Measurements from ENCODE around the gene RIPPLY3.
"Not testable (repeated sequence)": the region's sequence is repeated elsewhere in the genome, so short reads cannot be mapped to it uniquely, and the experiment has no call there.

RIPPLY3 gene

DNA sequence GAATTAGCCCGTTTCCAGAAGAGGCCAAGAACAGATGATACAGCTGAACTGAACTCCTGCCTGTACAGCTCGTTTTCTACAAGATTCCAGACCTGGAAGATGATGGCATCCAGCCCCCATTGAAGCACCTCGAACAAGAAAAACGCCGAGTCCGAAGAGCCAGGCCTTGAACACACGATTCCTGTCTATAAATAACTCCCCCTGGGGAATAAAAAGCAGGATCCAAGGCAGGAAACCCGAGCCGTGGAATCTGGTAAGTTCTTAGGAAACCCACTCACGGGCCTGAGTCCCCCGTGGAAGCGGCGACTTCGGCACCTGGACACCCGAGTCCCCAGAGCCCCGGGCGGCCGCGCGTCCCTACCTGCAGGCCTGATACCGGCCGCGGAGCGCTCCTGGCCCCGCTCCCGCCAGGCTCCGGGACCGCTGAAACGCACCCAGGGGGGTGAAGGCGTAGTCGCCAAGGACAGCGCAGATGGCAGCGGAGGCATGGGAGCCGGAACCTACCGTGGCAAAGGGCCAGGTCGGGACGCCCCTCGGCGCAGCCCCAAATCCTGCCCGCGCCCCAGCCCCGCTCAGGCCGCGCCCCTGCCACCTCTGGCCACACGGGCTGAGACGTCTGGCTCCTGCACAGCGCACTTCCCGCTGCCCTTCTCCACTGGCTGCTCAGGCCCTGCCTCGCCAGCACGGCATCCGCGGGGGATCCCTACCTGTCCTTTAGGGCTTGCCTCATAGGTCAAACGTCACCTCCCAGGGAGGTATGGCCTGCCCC lies 26.0 kb upstream of the RIPPLY3 start:
- DNase-seq (ENCODE audit: low spot score): no peak

- DNase-seq (ENCODE audit: low spot score): no peak
Measured at GRCh38 chr21:36981049-36981391, 25.5 kb upstream of the RIPPLY3 start.

DNA sequence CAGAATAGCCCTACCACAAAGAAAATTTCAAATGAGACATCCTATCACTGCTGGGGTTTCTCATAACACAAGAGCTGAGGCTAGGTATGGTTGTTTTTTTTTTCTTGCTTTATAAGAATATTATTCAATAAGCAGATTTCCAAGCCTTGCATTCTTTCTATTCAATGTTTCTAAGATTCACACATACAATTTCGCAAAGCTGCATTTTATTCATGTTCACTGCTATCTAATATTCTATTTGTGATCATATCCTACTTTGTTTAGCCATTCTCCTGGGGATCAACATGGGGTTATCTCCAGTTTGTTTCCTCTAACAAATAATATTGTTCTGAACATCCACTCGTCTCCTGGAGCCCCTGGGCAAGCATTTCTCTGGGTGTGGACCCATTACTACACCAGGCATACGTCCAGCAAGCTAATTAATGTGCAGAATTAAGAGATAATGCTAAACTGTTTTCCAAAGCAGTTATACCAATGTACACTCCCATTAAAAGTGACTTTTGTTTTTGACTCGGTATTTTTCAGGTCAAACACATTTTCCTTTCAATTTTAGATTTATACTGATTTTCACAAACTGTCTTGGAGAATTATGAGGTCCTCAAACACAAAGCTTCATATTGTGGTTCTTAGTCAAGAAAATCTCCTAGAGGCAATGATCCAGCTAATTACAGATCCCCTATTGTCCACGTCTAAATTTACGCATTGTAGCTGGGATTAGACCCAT lies 24.4 kb upstream of the RIPPLY3 start:
- no peak for DNase-seq (ENCODE audit: low spot score)

DNA sequence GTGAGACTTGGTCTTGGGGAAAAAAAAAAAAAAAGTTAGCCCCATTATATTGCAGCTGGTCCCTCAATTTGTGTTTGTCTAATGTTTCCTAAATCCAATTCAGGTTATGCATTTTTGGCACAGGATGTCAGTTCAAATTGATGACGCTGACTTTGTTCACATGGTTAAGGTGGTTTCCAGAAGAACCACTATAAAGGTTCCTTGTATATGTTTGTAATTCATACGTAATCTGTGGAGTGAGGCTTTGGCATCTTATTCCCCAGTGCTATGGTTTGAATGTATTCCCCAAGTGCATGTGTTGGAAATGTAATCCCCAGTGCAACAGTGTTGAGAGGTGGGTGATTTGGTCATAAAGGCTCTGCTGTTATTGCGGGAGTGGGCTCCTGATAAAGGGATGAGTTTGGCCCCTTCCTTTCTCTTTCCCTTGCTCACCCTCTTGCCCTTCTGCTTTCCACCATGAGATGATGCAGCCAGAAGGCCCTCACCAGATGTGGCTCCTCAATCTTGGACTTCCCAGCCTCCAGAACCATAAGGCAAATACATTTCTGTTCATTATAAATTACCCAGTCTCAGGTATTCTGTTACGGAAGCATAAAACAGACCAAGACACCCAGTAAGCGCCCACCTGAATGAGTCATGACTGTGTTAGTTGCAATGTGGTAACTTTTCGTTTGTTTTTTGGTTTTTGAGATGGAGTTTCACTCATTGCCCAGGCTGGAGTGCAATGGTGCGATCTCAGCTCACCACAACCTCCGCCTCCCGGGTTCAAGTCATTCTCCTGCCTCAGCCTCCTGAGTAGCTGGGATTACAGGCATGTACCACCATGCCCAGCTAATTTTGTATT lies 20.5 kb upstream of the RIPPLY3 start:
- no peak for DNase-seq (ENCODE audit: low spot score)

- no peak for DNase-seq (ENCODE audit: low spot score)
Measured at GRCh38 chr21:36987845-36988244, 18.7 kb upstream of the RIPPLY3 start.

- no peak for DNase-seq (ENCODE audit: low spot score)
Measured at GRCh38 chr21:36988536-36988935, 18.0 kb upstream of the RIPPLY3 start.

GRCh38 chr21:36989199-36989698 lies 17.3 kb upstream of the RIPPLY3 start:
- DNase-seq (ENCODE audit: low spot score): not testable (repeated sequence)

DNA sequence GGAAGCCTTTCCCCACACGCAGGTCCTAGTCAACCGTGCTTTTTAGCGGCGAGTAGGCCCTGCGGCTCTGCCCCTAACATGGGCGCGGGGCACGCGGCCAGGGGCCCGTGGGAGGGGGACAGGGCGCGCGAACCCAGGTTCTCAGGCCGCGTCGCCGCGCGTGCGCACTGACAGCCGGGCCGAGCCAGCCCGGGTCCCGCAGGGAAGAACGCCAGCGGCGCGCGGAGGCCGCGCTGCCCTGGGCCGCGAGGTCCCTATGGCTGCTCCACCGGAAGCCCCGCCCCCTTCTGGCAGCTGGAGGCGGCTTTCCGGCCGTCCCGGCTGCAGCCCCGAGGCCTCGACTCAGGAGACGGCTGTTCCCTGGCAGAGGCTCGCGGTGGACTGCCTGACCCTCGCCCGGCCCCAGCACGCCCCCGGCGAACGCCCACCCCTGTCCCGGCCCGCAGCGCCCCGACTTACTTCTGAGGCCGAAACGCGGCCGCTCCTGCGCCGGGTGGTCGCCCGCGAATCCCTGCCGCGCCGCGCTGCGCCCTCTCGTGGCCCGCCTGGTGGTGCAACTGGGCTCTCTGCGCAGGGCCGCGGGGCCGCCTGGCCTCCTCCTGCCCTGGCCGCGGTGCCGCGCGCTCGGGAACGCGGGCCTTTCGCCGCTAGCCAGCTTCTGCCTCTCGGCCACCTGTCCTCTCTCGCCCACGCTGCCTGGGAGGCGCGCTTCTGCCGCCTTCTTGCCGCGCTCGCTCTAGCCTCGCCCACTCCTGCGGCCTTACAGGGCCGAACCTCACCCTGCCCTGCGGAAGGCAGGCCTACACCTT lies 16.6 kb upstream of the RIPPLY3 start:
- peak; percentile 88 for DNase-seq (ENCODE audit: low spot score)

- DNase-seq (ENCODE audit: low spot score): no peak
Measured at GRCh38 chr21:36990508-36991205, 15.8 kb upstream of the RIPPLY3 start.

GRCh38 chr21:36992671-36993070 lies 13.8 kb upstream of the RIPPLY3 start:
- DNase-seq (ENCODE audit: low spot score): no peak

DNA sequence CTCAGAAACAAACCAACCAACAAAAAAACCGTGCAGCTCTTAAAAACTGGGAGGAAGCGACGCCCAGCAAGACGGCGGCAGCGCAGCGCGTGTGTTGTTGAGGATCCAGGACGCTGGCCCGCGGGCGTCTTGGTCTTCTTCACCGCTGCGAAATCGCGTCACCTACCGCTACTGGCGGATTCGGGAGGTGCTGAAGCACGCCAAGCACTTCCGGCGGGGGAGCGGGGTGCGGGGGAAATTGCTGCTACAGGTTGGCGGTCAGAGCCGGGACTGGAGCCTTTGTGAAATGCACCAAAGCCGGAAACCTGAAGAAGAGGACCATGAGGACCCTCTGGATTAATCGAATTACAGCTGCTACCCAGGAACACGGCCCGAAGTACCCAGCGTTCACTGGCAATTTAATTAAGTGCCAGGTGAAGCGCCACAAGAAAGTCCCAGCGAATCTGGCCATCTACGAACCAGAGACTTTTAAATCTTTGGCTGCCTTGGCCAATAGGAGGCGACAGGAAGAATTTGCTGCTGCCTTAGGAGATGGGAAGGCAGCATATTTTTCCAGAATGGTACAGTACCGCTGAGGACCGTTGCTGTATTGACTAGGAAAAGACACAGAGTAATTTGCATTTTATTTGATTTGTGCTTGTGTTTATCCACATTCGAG lies 11.9 kb upstream of the RIPPLY3 start:
- DNase-seq (ENCODE audit: low spot score): no peak

GRCh38 chr21:36995285-36995684 lies 11.2 kb upstream of the RIPPLY3 start:
- DNase-seq (ENCODE audit: low spot score): not testable (repeated sequence)

DNA sequence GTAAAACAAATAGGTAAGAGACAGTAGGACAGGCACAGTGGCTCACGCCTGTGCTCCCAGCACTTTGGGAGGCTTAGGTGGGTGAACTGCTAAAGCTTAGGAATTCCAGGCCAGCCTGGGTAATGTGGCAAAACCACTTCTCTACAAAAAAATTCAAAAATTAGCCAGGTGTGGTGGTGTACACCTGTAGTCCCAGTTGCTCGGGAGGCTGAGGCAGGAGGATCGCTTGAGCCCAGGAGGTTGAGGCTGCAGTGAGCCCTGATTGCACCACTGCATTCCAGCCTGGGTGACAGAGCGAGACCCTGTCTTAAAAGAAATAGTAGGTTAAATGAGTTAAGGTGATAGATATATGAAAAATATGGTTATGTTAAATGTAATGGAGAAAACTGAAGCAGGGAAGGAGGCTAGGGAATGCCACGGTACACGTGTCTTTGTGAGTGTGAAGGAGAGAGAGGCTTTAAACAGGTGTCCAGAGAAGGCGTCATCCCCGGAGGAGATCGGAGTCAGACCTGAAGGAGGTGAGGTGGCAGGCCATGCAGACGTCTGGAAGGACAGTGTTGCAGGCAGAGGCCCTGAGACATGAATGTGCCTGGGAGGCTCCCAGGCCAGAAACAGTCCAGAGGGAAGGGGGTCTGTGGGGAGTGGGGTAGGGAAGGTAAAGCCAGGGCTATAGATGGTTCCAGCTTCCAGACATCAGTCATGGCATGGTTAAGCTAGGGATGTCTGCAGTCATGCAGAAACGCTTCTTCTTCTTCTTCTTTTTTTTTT lies 7.2 kb upstream of the RIPPLY3 start:
- DNase-seq (ENCODE audit: low spot score): no peak

GRCh38 chr21:37000381-37000780 lies 6.1 kb upstream of the RIPPLY3 start:
- no peak for DNase-seq (ENCODE audit: low spot score)

DNA sequence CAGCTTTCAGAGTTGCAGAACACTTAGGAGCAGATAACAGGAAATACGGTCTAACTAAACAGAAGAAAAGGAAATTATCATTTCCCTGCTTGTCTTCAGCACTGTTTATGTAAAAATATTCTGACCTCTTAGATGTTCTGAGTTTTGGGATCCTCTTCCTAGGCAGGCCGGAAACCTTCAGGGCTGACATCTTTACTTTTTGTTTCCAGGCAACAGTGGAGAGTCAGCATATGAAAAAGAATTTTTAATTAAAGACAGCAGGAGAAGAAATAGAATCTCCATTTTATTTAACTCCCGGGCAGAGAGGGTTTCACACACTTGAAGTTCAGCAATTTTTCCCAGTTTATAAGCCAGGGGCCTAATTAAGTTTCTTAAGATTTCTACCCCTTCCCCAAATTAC lies 5.1 kb upstream of the RIPPLY3 start:
- DNase-seq (ENCODE audit: low spot score): no peak

DNA sequence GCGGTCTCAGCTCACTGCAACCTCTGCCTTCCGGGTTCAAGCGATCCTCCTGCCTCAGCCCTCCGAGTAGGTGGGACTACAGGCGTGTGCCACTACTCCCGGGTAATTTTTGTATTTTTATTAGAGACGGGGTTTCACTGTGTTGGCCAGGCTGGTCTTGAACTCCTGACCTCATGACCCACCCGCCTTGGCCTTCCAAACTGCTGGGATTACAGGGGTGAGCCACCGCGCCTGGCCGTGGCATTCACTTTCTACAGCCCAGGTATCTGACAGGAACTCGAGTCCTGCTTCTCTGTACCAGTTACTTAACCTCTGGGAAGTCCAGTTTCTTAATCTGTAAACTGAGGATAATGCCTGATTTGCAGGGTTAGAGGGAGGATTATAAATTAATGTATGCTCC lies 3.7 kb upstream of the RIPPLY3 start:
- DNase-seq (ENCODE audit: low spot score): not testable (repeated sequence)

DNA sequence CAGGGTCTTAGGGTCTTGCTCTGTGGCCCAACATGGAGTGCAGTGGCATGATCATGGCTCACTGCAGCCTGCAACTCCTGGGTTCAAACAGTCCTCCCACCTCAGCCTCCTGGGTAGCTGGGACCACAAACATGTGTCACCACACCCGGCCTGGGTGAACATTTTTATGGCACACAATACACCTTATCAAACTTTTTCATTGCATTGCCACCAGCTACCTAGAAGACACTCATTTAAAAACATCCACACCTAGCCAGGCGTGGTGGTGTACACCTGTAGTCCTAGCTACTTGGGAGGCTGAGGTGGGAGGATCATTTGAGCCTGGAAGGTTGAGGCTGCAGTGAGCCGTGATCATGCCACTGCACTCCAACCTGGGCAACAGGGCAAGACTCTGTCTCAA lies 2.6 kb upstream of the RIPPLY3 start:
- DNase-seq (ENCODE audit: low spot score): not testable (repeated sequence)

GRCh38 chr21:37005548-37006485 lies 685 bp upstream of the RIPPLY3 start:
- no peak for DNase-seq (ENCODE audit: low spot score)

All from SK-N-DZ (cell line).